Gastroesophageal sphincter (tissue), 4 donors: ENCODE results near the gene HSPE1. TPM values are rescaled to one million over a fixed set of nuclear protein-coding genes. Genes with fewer than 3 reads are reported as not detected.

ENCODE experiments used
- ATAC-seq: fragments of 150-250 bp; one replicate; pipeline ENCODE4 v1.9.1; 2016; ENCODE audit warnings: mild to moderate bottlenecking, moderate library complexity
- H3K27ac ChIP-seq, 4 donors: fragments of 200-600 bp; sonication (generic) in 3 of 4; 1 replicate in 3 of 4; 2 replicates in 1 of 4; pipeline ENCODE4 v1.5.1; 2016 to 2019
- H3K27me3 ChIP-seq: fragments of 200-600 bp; sonication (generic); one replicate; pipeline ENCODE4 v1.5.1; 2019
- H3K36me3 ChIP-seq, 2 donors: fragments of 200-600 bp; sonication (generic); one replicate each; pipeline ENCODE4 v1.5.1; 2019; ENCODE audit warnings: control low read depth in 1 of 2
- H3K4me1 ChIP-seq, 3 donors: fragments of 200-600 bp; sonication (generic); 1 replicate in 2 of 3; 2 replicates in 1 of 3; pipeline ENCODE4 v1.5.1; 2016 to 2019; ENCODE audit warnings: control low read depth in 2 of 3
- H3K4me3 ChIP-seq, 2 donors: fragments of 200-600 bp; sonication (generic); one replicate each; pipeline ENCODE4 v1.5.1; 2019; ENCODE audit warnings: mild to moderate bottlenecking in 1 of 2, moderate library complexity in 1 of 2
- H3K9me3 ChIP-seq, 3 donors: fragments of 200-600 bp; sonication (generic); one replicate each; pipeline ENCODE4 v1.5.1; 2017 to 2019; ENCODE audit warnings: control low read depth in 2 of 3
- CTCF ChIP-seq, 4 experiments: fragments of 200-600 bp in 2 of 4; fragments of 450-650 bp in 2 of 4; sonication (generic) in 1 of 4; IDR thresholded peaks; one replicate each; pipeline ENCODE4 v1.5.1; 2017 to 2019; ENCODE audit warnings: antibody characterized with exemption in 4 of 4, mild to moderate bottlenecking in 2 of 4, moderate library complexity in 2 of 4
- EP300 ChIP-seq: sonication (generic); formaldehyde crosslinking; IDR thresholded peaks from one replicate; pipeline ENCODE4 v1.6.1; 2017; ENCODE audit warnings: antibody characterized with exemption, mild to moderate bottlenecking
- POLR2A ChIP-seq, 2 donors: fragments of 450-650 bp; IDR thresholded peaks; one replicate each; pipeline ENCODE4 v1.6.1; 2017; ENCODE audit warnings: antibody characterized with exemption in 2 of 2, mild to moderate bottlenecking in 2 of 2, moderate library complexity in 1 of 2
- POLR2AphosphoS5 ChIP-seq: sonication (generic); formaldehyde crosslinking; IDR thresholded peaks from one replicate; pipeline ENCODE4 v1.6.1; 2017; ENCODE audit warnings: antibody characterized with exemption
- WGBS, 2 donors: methylation state at CpG; one replicate each; pipeline ENCODE4 v1.1.5; 2018; ENCODE audit warnings: low coverage in 1 of 2; 5-methylcytosine and 5-hydroxymethylcytosine counted together
- total RNA-seq, 4 donors: library from RNA; depleted of rRNA; stranded (reverse); fragments of >200 nt; gene quantifications; one replicate each; pipeline ENCODE4 v1.1.0, GENCODE V29; 2016

HSPE1 gene
- total RNA-seq, 4 donors from 2014 or later = 59.3 to 91.3 (median 74.0) TPM

- no peak for ATAC-seq
These were observed 12.8 kb upstream of the HSPE1 start for GRCh38 chr2:197487385-197487784.

GRCh38 chr2:197495433-197496134 is 4.6 kb upstream of the HSPE1 start:
- Histone ChIP-seq H3K27me3 (no peaks in the 10 kb centered on the region), H3K36me3 (peaks cover 6 to 65% of the 10 kb centered on the region in 2 donors), H3K4me1 (peaks cover 9 to 38% (median 15%) of the 10 kb centered on the region in 3 donors), H3K27ac (no peak overlapping the region), H3K9me3 (no peaks in the 10 kb centered on the region), H3K4me3 (no peak overlapping the region)
- 75 to 97% methylated on average over 1 to 2 of the region's 2 CpGs for WGBS, 2 donors
- ATAC-seq = no peak
- TF ChIP-seq CTCF (IDR thresholded peaks at IDR 0.05) (no peak), POLR2AphosphoS5 (no peak), POLR2A (IDR thresholded peaks at IDR 0.05) (no peak), EP300 (no peak)

More at GRCh38 chr2:197487385-197487784, 12.8 kb upstream of the HSPE1 start:
- Histone ChIP-seq H3K4me3 (no peak overlapping the region), H3K4me1 (no peaks in the 10 kb centered on the region), H3K27ac (peak overlapping the region in 1 of 4 donors; percentile 7), H3K36me3 (peaks cover 11 to 91% of the 10 kb centered on the region in 2 donors), H3K27me3 (no peaks in the 10 kb centered on the region), H3K9me3 (peaks cover 0 to 10% (median 0%) of the 10 kb centered on the region in 3 donors)
- TF ChIP-seq POLR2A (IDR thresholded peaks at IDR 0.05) (no peak), POLR2AphosphoS5 (no peak), CTCF (IDR thresholded peaks at IDR 0.05) (no peak), EP300 (no peak)
- 38 to 78% methylated on average over 1 to 4 of the region's 4 CpGs for WGBS, 2 donors

- Histone ChIP-seq H3K27ac (peak overlapping the region in 1 of 4 donors; percentile 4), H3K4me1 (peaks cover 11 to 46% (median 21%) of the 10 kb centered on the region in 3 donors), H3K36me3 (peaks cover 6 to 54% of the 10 kb centered on the region in 2 donors), H3K27me3 (no peaks in the 10 kb centered on the region), H3K4me3 (no peak overlapping the region), H3K9me3 (no peaks in the 10 kb centered on the region)
- no peak for ATAC-seq
- no peak for TF ChIP-seq EP300
- no peak for TF ChIP-seq CTCF (IDR thresholded peaks at IDR 0.05)
- TF ChIP-seq POLR2AphosphoS5 = no peak
These were observed 3.5 kb upstream of the HSPE1 start for GRCh38 chr2:197496695-197497094.

GRCh38 chr2:197497326-197497725 is 2.9 kb upstream of the HSPE1 start:
- Histone ChIP-seq H3K36me3 (peaks cover 6 to 52% of the 10 kb centered on the region in 2 donors), H3K4me1 (peaks cover 12 to 53% (median 21%) of the 10 kb centered on the region in 3 donors), H3K9me3 (no peaks in the 10 kb centered on the region), H3K27me3 (no peaks in the 10 kb centered on the region), H3K4me3 (no peak overlapping the region), H3K27ac (peak overlapping the region in 1 of 4 donors; percentile 96)
- TF ChIP-seq POLR2A (IDR thresholded peaks at IDR 0.05) = no peak
- TF ChIP-seq EP300 = no peak
- no peak for ATAC-seq
- 35% methylated on average over 2 of the region's 2 CpGs for WGBS, 2 donors

- no peak for ATAC-seq
- no peaks in the 10 kb centered on the region for H3K27me3 ChIP-seq
- peak overlapping the region; percentile 94 to 100 (median 96) for H3K27ac ChIP-seq
- no peak for TF ChIP-seq EP300
- no peak for TF ChIP-seq POLR2AphosphoS5
- TF ChIP-seq CTCF (IDR thresholded peaks at IDR 0.05) = no peak
- TF ChIP-seq POLR2A (IDR thresholded peaks at IDR 0.05) = no peak
- H3K4me3 ChIP-seq = peak overlapping the region; percentile 76 to 81
- 9 to 11% methylated on average over 6 to 14 of the region's 14 CpGs for WGBS, 2 donors
- peaks cover 0 to 48% of the 10 kb centered on the region in 2 donors for H3K36me3 ChIP-seq
- peaks cover 12 to 59% (median 21%) of the 10 kb centered on the region in 3 donors for H3K4me1 ChIP-seq
- no peaks in the 10 kb centered on the region for H3K9me3 ChIP-seq
These were observed 1.8 kb upstream of the HSPE1 start for GRCh38 chr2:197498235-197498936.
